Adipocyte (in vitro differentiated cells): ENCODE results near the gene KHSRP.
"Not testable (repeated sequence)": the region's sequence is repeated elsewhere in the genome, so short reads cannot be mapped to it uniquely, and the experiment has no call there.

Experiments
- DNase-seq: peaks from one replicate; pipeline ENCODE4 v3.0.0-alpha.2; 2015; ENCODE audit warnings: low read depth
- H3K27me3 ChIP-seq: replicated peaks from 2 replicates; pipeline ENCODE4 v1.7.0; 2013; ENCODE audit warnings: mild to moderate bottlenecking, low read length, moderate library complexity; ENCODE audit not compliant: control insufficient read depth, insufficient read depth
- H3K36me3 ChIP-seq: 2 replicates; pipeline ENCODE4 v1.7.0; 2013; ENCODE audit warnings: low read length, mild to moderate bottlenecking, moderate library complexity; ENCODE audit not compliant: control insufficient read depth, insufficient read depth, severe bottlenecking
- H3K4me1 ChIP-seq: 2 replicates; pipeline ENCODE4 v1.7.0; 2013; ENCODE audit warnings: mild to moderate bottlenecking, low read length, moderate library complexity; ENCODE audit not compliant: control insufficient read depth, insufficient read depth
- H3K4me3 ChIP-seq: 2 replicates; pipeline ENCODE4 v1.7.0; 2013; ENCODE audit warnings: mild to moderate bottlenecking, low read length, moderate library complexity
- H3K9ac ChIP-seq: 2 replicates; pipeline ENCODE4 v1.7.0; 2013; ENCODE audit warnings: mild to moderate bottlenecking, low read length, moderate library complexity
- H3K9me3 ChIP-seq: 2 replicates; pipeline ENCODE4 v1.7.0; 2013; ENCODE audit warnings: mild to moderate bottlenecking, low read length, moderate library complexity; ENCODE audit not compliant: control insufficient read depth

KHSRP gene

DNA sequence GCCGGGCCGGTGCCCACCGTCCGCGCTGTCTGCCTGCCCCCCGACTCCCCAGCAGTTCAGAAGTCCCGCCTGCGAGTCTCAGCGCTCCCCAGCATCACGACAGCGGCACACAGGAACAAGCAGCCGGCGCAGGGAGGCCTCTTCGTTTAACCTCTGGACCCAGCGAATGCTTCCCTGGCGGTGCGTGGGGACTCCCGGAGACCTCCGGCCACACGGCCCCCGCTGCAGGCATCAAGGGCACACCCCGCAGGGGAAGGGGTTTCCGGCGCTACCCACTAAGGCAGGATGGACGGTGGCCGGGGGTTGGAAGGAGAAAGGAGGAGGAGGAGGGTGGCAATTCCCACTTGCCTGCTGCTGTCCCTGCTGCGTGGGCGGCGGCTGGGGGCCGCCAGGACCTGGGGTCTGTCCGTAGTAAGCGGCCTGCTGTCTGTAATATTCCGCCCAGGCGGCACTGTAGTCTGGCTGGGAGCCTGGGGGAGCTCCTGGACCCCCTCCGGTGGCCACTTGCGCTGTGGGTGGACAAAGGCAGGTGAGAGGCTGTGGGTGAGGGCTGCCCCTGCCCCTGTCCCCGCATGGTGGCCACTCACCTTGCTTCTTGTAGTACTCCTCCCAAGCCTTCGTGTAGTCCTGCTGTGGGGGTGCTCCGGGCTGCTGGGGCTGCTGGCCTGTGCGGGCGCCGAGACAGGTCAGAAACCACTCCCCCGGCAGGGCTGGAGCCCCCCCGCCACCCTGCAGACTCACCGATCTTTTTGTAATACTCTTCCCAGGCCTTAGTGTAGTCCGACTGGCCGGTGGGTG is 9.6 kb downstream of the KHSRP start:
- no peaks in the 10 kb centered on the region for H3K27me3 ChIP-seq
- H3K9ac ChIP-seq, result no peak overlapping the region
- H3K4me3 ChIP-seq, result no peak overlapping the region
- no peaks in the 10 kb centered on the region for H3K9me3 ChIP-seq
- H3K36me3 ChIP-seq, result peaks cover 58% of the 10 kb centered on the region
- no peaks in the 10 kb centered on the region for H3K4me1 ChIP-seq
- no peak for DNase-seq

DNA sequence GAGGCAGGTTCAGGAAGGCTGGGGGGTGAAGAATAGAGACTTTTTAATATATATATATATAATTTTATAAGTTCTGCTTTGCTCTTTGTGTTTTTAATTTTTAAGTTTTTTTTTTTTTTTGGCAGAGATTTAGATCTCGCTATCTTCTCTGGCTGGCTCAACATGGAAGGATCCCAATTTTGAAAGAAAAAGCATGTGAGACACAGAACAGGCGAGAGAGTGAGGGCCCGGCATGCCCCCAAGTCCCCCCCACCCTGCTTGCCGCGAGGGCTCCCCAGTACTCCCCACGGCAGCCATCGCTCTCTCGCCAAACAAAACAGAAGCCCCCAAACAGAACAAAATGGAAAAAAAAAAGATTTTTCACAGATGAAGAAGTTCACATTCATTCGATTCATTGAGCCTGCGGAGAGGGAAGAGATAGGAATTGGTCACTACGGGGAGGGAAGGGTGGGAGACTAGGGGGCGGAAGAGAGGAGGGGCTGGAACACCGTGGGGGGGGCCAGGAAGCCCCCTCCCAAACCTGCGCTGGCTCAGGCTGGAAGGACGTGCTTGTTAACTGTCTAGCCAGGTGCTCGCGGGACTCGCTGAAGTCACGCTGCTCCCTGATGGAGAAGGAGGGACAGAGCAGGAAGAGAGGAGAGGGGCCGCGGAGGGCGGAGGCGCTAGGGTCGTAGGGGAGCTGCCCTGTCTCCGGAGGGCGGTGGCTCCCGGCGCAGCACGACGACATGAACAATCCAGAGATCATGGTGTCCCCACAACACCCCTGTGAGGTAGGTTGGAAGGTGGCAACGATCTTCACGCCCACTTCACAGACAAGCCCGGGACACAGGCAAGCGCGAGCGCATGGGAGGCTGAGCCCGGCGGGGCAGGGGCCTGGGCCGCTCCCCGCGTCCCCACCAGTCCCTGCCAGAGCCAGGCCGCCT is 10.6 kb downstream of the KHSRP start:
- Histone ChIP-seq H3K9ac (no peak overlapping the region), H3K27me3 (no peaks in the 10 kb centered on the region), H3K36me3 (peaks cover 48% of the 10 kb centered on the region), H3K4me3 (no peak overlapping the region), H3K9me3 (no peaks in the 10 kb centered on the region), H3K4me1 (no peaks in the 10 kb centered on the region)
- no peak for DNase-seq

- DNase-seq, result no peak
- H3K4me1 ChIP-seq, result no peaks in the 10 kb centered on the region
- peaks cover 41% of the 10 kb centered on the region for H3K36me3 ChIP-seq
- H3K9ac ChIP-seq, result no peak overlapping the region
- H3K4me3 ChIP-seq, result no peak overlapping the region
- H3K9me3 ChIP-seq, result no peaks in the 10 kb centered on the region
- H3K27me3 ChIP-seq, result no peaks in the 10 kb centered on the region
Observed at GRCh38 chr19:6413291-6413690, 11.3 kb downstream of the KHSRP start.

GRCh38 chr19:6412447-6413091 is 12.0 kb downstream of the KHSRP start:
- Histone ChIP-seq H3K4me3 (no peak overlapping the region), H3K27me3 (no peaks in the 10 kb centered on the region), H3K9me3 (no peaks in the 10 kb centered on the region), H3K36me3 (peaks cover 34% of the 10 kb centered on the region), H3K9ac (no peak overlapping the region), H3K4me1 (no peaks in the 10 kb centered on the region)
- peak; percentile 22 for DNase-seq

DNA sequence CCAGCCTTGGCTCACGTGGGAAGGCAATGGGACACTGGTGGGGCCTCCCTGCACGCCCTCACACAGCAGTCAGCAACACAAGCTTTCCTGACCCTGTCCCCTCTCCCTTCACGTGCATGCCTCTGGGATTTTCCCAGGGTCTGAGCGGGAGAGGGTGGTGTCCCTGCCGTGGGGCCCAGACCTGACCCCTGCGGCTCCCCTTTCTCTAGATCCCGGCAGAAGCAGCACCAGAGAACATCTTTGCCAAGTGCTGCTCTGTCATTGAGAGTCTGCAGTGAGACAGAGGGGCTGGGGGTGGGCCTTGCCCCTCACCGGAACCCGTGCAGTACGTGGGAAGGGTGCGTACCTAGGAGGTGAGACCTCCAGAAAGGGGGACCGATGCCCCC is 12.6 kb downstream of the KHSRP start:
- no peak overlapping the region for H3K9ac ChIP-seq
- no peaks in the 10 kb centered on the region for H3K27me3 ChIP-seq
- no peaks in the 10 kb centered on the region for H3K4me1 ChIP-seq
- no peak for DNase-seq
- peaks cover 29% of the 10 kb centered on the region for H3K36me3 ChIP-seq
- H3K4me3 ChIP-seq, result no peak overlapping the region
- no peaks in the 10 kb centered on the region for H3K9me3 ChIP-seq

GRCh38 chr19:6409346-6409745 is 15.3 kb downstream of the KHSRP start:
- H3K4me3 ChIP-seq, result no peak overlapping the region
- H3K27me3 ChIP-seq, result no peaks in the 10 kb centered on the region
- no peak overlapping the region for H3K9ac ChIP-seq
- no peaks in the 10 kb centered on the region for H3K9me3 ChIP-seq
- H3K36me3 ChIP-seq, result peaks cover 4% of the 10 kb centered on the region
- no peak for DNase-seq
- H3K4me1 ChIP-seq, result no peaks in the 10 kb centered on the region

- H3K4me3 ChIP-seq, result no peak overlapping the region
- no peaks in the 10 kb centered on the region for H3K27me3 ChIP-seq
- no peak overlapping the region for H3K9ac ChIP-seq
- H3K9me3 ChIP-seq, result no peaks in the 10 kb centered on the region
- no peaks in the 10 kb centered on the region for H3K4me1 ChIP-seq
- no peaks in the 10 kb centered on the region for H3K36me3 ChIP-seq
- no peak for DNase-seq
Observed at GRCh38 chr19:6406401-6406800, 18.2 kb downstream of the KHSRP start.

DNA sequence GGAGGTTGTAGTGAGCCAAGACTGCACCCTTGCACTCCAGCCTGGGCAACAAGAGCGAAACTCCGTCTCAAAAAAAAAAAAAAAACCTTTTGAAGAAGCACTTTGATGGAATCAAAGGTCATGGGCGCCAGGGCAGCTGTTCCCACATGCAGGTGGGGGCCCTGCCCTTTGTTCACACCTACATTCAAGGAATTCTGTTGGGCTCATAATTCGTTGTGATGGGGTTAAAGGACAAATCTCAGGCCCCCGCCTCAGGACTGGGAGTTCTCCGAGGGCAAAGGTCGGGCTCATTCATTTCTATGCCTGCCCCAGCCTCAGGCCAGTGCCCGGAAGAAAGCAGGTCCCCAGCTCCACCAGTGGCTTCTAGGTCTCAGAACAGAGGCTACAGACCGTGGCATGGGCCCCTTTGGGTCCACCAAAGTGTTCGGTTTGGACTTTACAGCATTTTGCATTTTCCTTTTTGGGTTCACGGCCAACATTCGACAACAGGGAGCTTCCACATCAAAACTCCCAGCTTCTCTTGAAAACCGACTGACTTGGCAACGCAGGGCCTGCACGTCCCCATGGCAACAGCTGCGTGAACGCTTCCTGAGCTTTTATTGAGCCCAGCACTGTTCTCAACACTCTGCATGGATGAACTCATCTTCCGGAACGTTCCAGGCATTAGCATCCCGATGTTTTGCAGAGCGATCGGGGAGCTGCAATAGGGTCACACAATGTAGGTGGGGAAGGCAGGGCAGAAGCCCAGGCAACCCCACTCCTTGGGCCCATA is 21.6 kb downstream of the KHSRP start:
- Histone ChIP-seq H3K4me1 (no peaks in the 10 kb centered on the region), H3K36me3 (no peaks in the 10 kb centered on the region), H3K9ac (no peak overlapping the region), H3K9me3 (no peaks in the 10 kb centered on the region), H3K27me3 (no peaks in the 10 kb centered on the region), H3K4me3 (no peak overlapping the region)
- DNase-seq, result peak; percentile 47

DNA sequence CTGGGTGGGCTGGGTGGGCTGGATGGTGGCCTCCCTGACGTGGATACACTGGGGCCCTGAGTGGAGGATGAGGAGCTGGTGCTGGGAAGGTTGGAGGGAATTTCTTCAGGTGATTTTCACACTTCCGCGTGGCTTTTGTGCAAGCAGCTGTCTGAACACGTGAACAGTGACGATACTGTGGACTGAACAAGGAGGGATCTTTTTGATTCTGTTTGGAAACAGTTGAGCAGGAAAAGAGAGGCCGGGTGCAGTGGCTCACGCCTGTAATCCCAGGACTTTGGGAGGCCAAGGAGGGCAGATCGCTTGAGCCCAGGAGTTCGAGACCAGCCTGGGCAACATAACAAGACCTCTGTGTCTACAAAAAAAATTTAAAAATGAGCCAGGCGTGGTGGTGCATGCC is 22.6 kb downstream of the KHSRP start:
- DNase-seq, result no peak
- Histone ChIP-seq H3K4me1 (no peaks in the 10 kb centered on the region), H3K9me3 (no peaks in the 10 kb centered on the region), H3K9ac (no peak overlapping the region), H3K4me3 (no peak overlapping the region), H3K27me3 (no peaks in the 10 kb centered on the region), H3K36me3 (no peaks in the 10 kb centered on the region)

DNA sequence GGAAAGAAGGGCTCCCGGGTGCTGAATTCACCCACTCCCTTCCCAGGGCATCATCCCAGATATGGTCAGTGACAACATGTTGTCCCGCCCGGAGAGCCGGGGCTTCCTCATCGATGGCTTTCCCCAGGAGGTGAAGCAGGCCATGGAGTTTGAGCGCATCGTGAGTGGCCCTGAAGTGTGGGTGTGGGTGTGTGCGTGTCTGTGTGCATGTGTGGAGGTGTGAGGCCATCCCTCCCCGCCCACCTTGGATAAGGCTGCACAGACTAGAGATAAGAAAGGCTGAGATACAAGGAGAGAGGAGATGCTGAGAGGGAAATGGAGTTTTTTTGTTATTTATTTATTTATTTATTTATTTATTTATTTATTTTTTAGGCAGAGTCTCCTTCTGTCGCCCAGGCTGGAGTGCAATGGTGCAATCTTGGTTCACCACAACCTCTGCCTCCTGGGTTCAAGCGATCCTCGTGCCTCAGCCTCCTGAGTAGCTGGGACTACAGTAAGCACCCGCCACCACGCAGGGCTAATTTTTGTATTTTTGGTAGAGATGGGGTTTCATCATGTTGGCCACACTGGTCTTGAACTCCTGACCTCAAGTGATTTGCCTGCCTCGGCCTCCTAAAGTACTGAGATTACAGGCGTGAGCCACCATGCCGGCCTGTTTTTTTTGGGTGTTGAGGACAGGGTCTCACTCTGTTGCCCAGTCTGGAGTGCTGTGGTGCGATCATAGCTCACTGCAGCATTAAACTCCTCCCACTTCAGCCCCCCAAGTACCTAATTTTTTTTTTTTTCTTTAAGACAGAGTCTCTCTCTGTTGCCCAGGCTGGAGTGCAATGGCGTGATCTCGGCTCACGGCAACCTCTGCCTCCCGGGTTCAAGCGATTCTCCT is 24.3 kb downstream of the KHSRP start:
- not testable (repeated sequence) for H3K9ac ChIP-seq, H3K4me1 ChIP-seq, H3K36me3 ChIP-seq, H3K27me3 ChIP-seq, H3K9me3 ChIP-seq, H3K4me3 ChIP-seq, DNase-seq
